Upper lobe of left lung (tissue), 6 donors: ENCODE measurements around the gene VIPAS39. TPM values are rescaled to one million over a fixed set of nuclear protein-coding genes. Genes with fewer than 3 reads are reported as not detected.

ENCODE experiments used
- ATAC-seq, 2 donors: fragments of 200-7000 bp; cut with Tn5 transposase; one replicate each; pipeline ENCODE4 v1.9.1; 2022; ENCODE audit warnings: mild to moderate bottlenecking in 2 of 2, moderate library complexity in 2 of 2; ENCODE audit not compliant: low FRiP score in 2 of 2
- DNase-seq, 2 donors: peaks; one replicate each; pipeline ENCODE4 v3.0.0-alpha.2; 2019 to 2020
- H3K27ac ChIP-seq, 4 donors: fragments of 200-600 bp; sonication (generic); one replicate each; pipeline ENCODE4 v1.5.1; 2016 to 2019
- H3K27me3 ChIP-seq, 4 donors: fragments of 200-600 bp; sonication (generic); one replicate each; pipeline ENCODE4 v1.5.1; 2017 to 2019
- H3K36me3 ChIP-seq, 4 donors: fragments of 200-600 bp; sonication (generic); one replicate each; pipeline ENCODE4 v1.5.1; 2016 to 2019
- H3K4me1 ChIP-seq, 4 donors: fragments of 200-600 bp; sonication (generic); one replicate each; pipeline ENCODE4 v1.5.1; 2018 to 2019
- H3K4me3 ChIP-seq, 4 donors: fragments of 200-600 bp; sonication (generic); one replicate each; pipeline ENCODE4 v1.5.1; 2017 to 2019; ENCODE audit warnings: mild to moderate bottlenecking in 2 of 4, moderate library complexity in 1 of 4
- H3K9me3 ChIP-seq, 4 donors: fragments of 200-600 bp; sonication (generic); one replicate each; pipeline ENCODE4 v1.5.1; 2018 to 2019
- CTCF ChIP-seq, 6 experiments: fragments of 450-650 bp in 4 of 6; fragments of 200-600 bp in 2 of 6; sonication (generic) in 2 of 6; IDR thresholded peaks; one replicate each; pipeline ENCODE4 v1.5.1; 2016 to 2019; ENCODE audit warnings: antibody characterized with exemption in 6 of 6
- EP300 ChIP-seq, 4 donors: sonication (generic); formaldehyde crosslinking; IDR thresholded peaks; one replicate each; pipeline ENCODE4 v1.5.1; 2017; ENCODE audit warnings: antibody characterized with exemption in 4 of 4, control low read depth in 2 of 4
- POLR2A ChIP-seq, 4 donors: fragments of 450-650 bp; IDR thresholded peaks; one replicate each; pipeline ENCODE4 v1.5.1; 2016 to 2017; ENCODE audit warnings: antibody characterized with exemption in 4 of 4, mild to moderate bottlenecking in 2 of 4
- POLR2AphosphoS5 ChIP-seq, 2 donors: sonication (generic); formaldehyde crosslinking; IDR thresholded peaks; one replicate each; pipeline ENCODE4 v1.5.1; 2017; ENCODE audit warnings: antibody characterized with exemption in 2 of 2
- WGBS, 2 donors: methylation state at CpG; one replicate each; pipeline ENCODE4 v1.1.5; 2017 to 2018; 5-methylcytosine and 5-hydroxymethylcytosine counted together
- total RNA-seq, 6 donors: library from RNA; depleted of rRNA in 4 of 6; stranded (reverse); fragments of >200 nt in 4 of 6; gene quantifications; one replicate each; pipeline versions ENCODE4 v1.1.0 to v1.2.1, GENCODE V29; 2016 to 2021
- donor health status: DM: no; HTN: no; CAD: no; lungs with moderate emphysema.
- donor health status: DM: no; HTN: yes; CAD: no; lungs with severe emphysema.

The VIPAS39 gene
- total RNA-seq, 6 donors from 2014 or later: 7.1 to 19.2 (median 16.8) TPM

DNA sequence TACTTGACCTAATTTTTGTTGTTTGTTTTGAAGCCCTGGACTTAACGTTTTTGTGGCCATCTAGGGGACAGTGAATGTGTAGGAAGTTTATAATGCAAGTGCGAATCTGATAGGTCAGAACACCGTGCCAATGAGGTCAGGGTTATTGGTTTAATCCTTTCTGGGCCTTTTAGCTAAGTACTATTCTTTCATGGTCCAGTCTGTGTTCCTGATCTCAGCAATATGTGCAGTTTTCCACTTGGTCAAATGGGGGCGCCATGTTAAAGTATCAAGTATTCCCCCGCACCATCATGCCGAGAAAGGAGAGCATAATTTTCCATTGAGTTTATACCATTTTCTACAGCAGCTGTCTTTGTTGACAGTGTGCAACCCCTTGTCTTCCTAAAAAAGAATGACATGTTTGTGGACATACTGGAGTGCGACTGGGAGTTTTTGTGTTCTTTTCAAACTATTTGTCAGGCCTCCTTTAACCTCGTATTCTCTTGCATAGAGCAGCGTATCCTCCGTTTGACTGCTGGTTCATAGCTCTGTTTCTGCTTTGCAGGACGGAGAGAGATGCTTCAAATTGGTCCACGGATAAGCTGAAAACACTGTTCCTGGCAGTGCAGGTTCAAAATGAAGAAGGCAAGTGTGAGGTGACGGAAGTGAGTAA is 1.8 kb upstream of the VIPAS39 start:
- no peaks in the 10 kb centered on the region for H3K9me3 ChIP-seq
- ATAC-seq: no peak
- H3K4me1 ChIP-seq: peaks cover 17 to 26% (median 21%) of the 10 kb centered on the region in 4 donors
- H3K27ac ChIP-seq: no peak overlapping the region
- H3K4me3 ChIP-seq: peak overlapping the region; percentile 75 to 99 (median 88)
- H3K36me3 ChIP-seq: peaks cover 23 to 48% (median 44%) of the 10 kb centered on the region in 4 donors
- TF ChIP-seq CTCF (IDR thresholded peaks at IDR 0.05): peak in 5 of 6 experiments; percentile 34 to 50 (median 39)
- TF ChIP-seq POLR2AphosphoS5 (IDR thresholded peaks at IDR 0.05): no peak
- 43% methylated on average over 13 of the region's 13 CpGs for WGBS, 2 donors
- no peaks in the 10 kb centered on the region for H3K27me3 ChIP-seq
- peak in 1 of 2 donors; percentile 65 for DNase-seq

DNA sequence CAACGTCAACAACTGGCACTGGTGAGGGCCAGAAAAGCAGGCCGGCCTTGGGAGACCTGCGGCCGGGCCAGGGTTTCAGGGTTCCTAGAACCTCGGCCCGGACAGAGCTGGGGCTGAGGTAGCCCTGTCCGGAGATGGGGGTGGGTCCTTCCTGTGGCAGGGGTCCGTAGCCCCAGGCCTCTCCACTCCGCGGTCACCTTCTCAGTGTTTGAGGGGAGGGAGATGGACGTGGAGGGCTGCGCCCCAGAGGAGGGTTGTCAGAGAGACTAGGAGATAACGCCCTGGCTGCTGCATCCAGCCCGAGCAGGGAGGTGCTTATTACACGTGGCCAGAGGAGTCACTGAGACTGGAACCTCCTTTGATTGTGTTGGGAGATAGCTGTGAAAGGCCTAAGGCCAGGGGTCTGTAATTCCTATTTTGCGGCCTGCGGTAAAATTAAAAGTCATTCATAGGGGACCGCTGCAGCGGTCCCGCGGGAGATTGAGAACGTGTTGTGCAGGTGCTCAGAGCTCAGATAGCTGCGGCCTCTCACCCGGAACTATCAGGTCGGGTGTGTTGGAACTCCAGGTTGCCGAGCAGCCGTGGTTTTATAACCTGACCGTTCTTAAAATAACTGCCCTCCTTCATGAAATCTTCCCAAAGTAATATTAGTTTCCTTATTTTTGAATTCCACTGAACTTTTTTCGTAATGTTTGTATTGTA is 999 bp upstream of the VIPAS39 start:
- 1% methylated on average over 14 to 17 of the region's 29 CpGs for WGBS, 2 donors
- H3K4me3 ChIP-seq: peak overlapping the region; percentile 75 to 99 (median 88)
- no peaks in the 10 kb centered on the region for H3K27me3 ChIP-seq
- peaks cover 17 to 44% (median 37%) of the 10 kb centered on the region in 4 donors for H3K36me3 ChIP-seq
- peak; percentile 13 to 49 for ATAC-seq
- TF ChIP-seq POLR2A (IDR thresholded peaks at IDR 0.05) (peak in 1 of 4 donors; percentile 10), POLR2AphosphoS5 (IDR thresholded peaks at IDR 0.05) (no peak), CTCF (IDR thresholded peaks at IDR 0.05) (peak in 1 of 6 experiments; percentile 10), EP300 (IDR thresholded peaks at IDR 0.05) (no peak)
- peak overlapping the region; percentile 84 to 97 (median 90) for H3K27ac ChIP-seq
- H3K4me1 ChIP-seq: peaks cover 17 to 26% (median 21%) of the 10 kb centered on the region in 4 donors
- DNase-seq: peak in 1 of 2 donors; percentile 31
- no peaks in the 10 kb centered on the region for H3K9me3 ChIP-seq

GRCh38 chr14:77457115-77457521 is 283 bp downstream of the VIPAS39 start:
- Histone ChIP-seq H3K27ac (peak overlapping the region; percentile 84 to 97 (median 90)), H3K27me3 (no peaks in the 10 kb centered on the region), H3K4me3 (peak overlapping the region; percentile 75 to 99 (median 80)), H3K36me3 (peaks cover 11 to 44% (median 27%) of the 10 kb centered on the region in 4 donors), H3K4me1 (peaks cover 17 to 26% (median 21%) of the 10 kb centered on the region in 4 donors), H3K9me3 (no peaks in the 10 kb centered on the region)
- peak in 1 of 2 donors; percentile 5 for ATAC-seq
- WGBS, 2 donors: 0% methylated on average over 16 to 18 of the region's 18 CpGs
- TF ChIP-seq CTCF (IDR thresholded peaks at IDR 0.05) (no peak), POLR2A (IDR thresholded peaks at IDR 0.05) (peak in 2 of 4 donors; percentile 68)
- no peak for DNase-seq

GRCh38 chr14:77455966-77456640 is 1.3 kb downstream of the VIPAS39 start:
- ATAC-seq: no peak
- H3K36me3 ChIP-seq: peaks cover 6 to 44% (median 22%) of the 10 kb centered on the region in 4 donors
- DNase-seq: no peak
- no peak for TF ChIP-seq POLR2A (IDR thresholded peaks at IDR 0.05)
- no peak for TF ChIP-seq EP300 (IDR thresholded peaks at IDR 0.05)
- no peak for TF ChIP-seq CTCF (IDR thresholded peaks at IDR 0.05)
- no peak for TF ChIP-seq POLR2AphosphoS5 (IDR thresholded peaks at IDR 0.05)
- no peaks in the 10 kb centered on the region for H3K9me3 ChIP-seq
- H3K27ac ChIP-seq: no peak overlapping the region
- no peaks in the 10 kb centered on the region for H3K27me3 ChIP-seq
- WGBS, 2 donors: 65 to 76% methylated on average over 2 of the region's 2 CpGs
- peak overlapping the region in 3 of 4 donors; percentile 75 to 99 (median 83) for H3K4me3 ChIP-seq
- H3K4me1 ChIP-seq: peaks cover 17 to 26% (median 21%) of the 10 kb centered on the region in 4 donors
